GM19467 (cell line): Measurements from ENCODE around the gene CLIC4.
"Not testable (repeated sequence)": the region's sequence is repeated elsewhere in the genome, so short reads cannot be mapped to it uniquely, and the experiment has no call there.

Experiments used
- ATAC-seq: cut with Tn5 transposase; IDR thresholded peaks from one replicate; pipeline ENCODE4 v1.9.1; 2021; ENCODE audit warnings: mild to moderate bottlenecking, moderate library complexity; ENCODE audit not compliant: unreplicated experiment

Gene CLIC4

GRCh38 chr1:24743404-24744211, 1.6 kb upstream of the CLIC4 start:
- ATAC-seq = no peak

- peak; percentile 19 for ATAC-seq
Observed at GRCh38 chr1:24745711-24746413, 615 bp downstream of the CLIC4 start.

- no peak for ATAC-seq
Observed at GRCh38 chr1:24748191-24749121, 3.2 kb downstream of the CLIC4 start.

- no peak for ATAC-seq
Observed at GRCh38 chr1:24749252-24749651, 4.0 kb downstream of the CLIC4 start.

GRCh38 chr1:24749886-24750285, 4.6 kb downstream of the CLIC4 start:
- ATAC-seq = no peak

- ATAC-seq = no peak
Observed at GRCh38 chr1:24751833-24752232, 6.6 kb downstream of the CLIC4 start.

GRCh38 chr1:24752305-24752704, 7.1 kb downstream of the CLIC4 start:
- no peak for ATAC-seq

- ATAC-seq = no peak
Observed at GRCh38 chr1:24754229-24754628, 9.0 kb downstream of the CLIC4 start.

GRCh38 chr1:24755323-24755722, 10.1 kb downstream of the CLIC4 start:
- ATAC-seq = not testable (repeated sequence)

- ATAC-seq = no peak
Observed at GRCh38 chr1:24756395-24756794, 11.1 kb downstream of the CLIC4 start.

GRCh38 chr1:24759492-24759891, 14.2 kb downstream of the CLIC4 start:
- no peak for ATAC-seq

GRCh38 chr1:24761582-24761981, 16.3 kb downstream of the CLIC4 start:
- ATAC-seq = no peak

GRCh38 chr1:24762133-24762676, 17.0 kb downstream of the CLIC4 start:
- ATAC-seq = no peak

GRCh38 chr1:24763671-24764070, 18.4 kb downstream of the CLIC4 start:
- no peak for ATAC-seq

- no peak for ATAC-seq
Observed at GRCh38 chr1:24764439-24764838, 19.2 kb downstream of the CLIC4 start.

GRCh38 chr1:24764848-24765247, 19.6 kb downstream of the CLIC4 start:
- no peak for ATAC-seq

- ATAC-seq = no peak
Observed at GRCh38 chr1:24765308-24765988, 20.2 kb downstream of the CLIC4 start.

GRCh38 chr1:24767351-24767750, 22.1 kb downstream of the CLIC4 start:
- no peak for ATAC-seq

GRCh38 chr1:24768873-24769605, 23.8 kb downstream of the CLIC4 start:
- no peak for ATAC-seq
